H1 (cell line): ENCODE results near the gene CDC26. TPM values are rescaled to one million over a fixed set of nuclear protein-coding genes. Genes with fewer than 3 reads are reported as not detected.

ENCODE experiments used
- CHD7 ChIP-seq: fragments of 300-600 bp; sonication (generic); IDR thresholded peaks from 2 replicates; pipeline ENCODE4 v1.7.1; 2012; ENCODE audit warnings: low read length, moderate library complexity, mild to moderate bottlenecking, inconsistent platforms; ENCODE audit not compliant: insufficient replicate concordance
- POLR2AphosphoS5 ChIP-seq: IDR thresholded peaks from 2 replicates; pipeline ENCODE4 v1.6.1; 2011; ENCODE audit warnings: low read depth, low read length
- RAD21 ChIP-seq, 2 experiments: IDR thresholded peaks in 1 of 2; conservative IDR thresholded peaks in 1 of 2; 2 replicates each; pipeline ENCODE4 v1.6.1; 2011; ENCODE audit warnings: low read depth in 2 of 2, low read length in 2 of 2, improper control_type of control experiment in 1 of 2, inconsistent platforms in 1 of 2, mild to moderate bottlenecking in 1 of 2, moderate library complexity in 1 of 2
- RBBP5 ChIP-seq: IDR thresholded peaks from 2 replicates; pipeline ENCODE4 v1.7.1; 2012; ENCODE audit warnings: low read depth, mild to moderate bottlenecking, inconsistent platforms, low read length, moderate library complexity, borderline replicate concordance
- SIX5 ChIP-seq: IDR thresholded peaks from 2 replicates; pipeline ENCODE4 v1.6.1; 2011; ENCODE audit warnings: mild to moderate bottlenecking, low read depth, low read length
- TBP ChIP-seq: IDR thresholded peaks from 2 replicates; pipeline ENCODE4 v1.6.1; 2011; ENCODE audit warnings: low read depth, low read length, improper control_type of control experiment
- polyA plus RNA-seq, 7 experiments: library from polyadenylated mRNA; depleted of rRNA in 3 of 7; stranded (reverse) in 5 of 7; unstranded in 2 of 7; fragments of >200 nt in 5 of 7; fragments of 200-250 nt in 2 of 7; gene quantifications; 1 replicate in 5 of 7; 2 replicates in 1 of 7; 4 replicates in 1 of 7; pipeline versions ENCODE4 v1.2.1 to v1.2.3, GENCODE V29; 2011 to 2013; ENCODE audit warnings: missing spikeins in 2 of 7, mixed read lengths in 2 of 7
- total RNA-seq: library from RNA; stranded (reverse); fragmentation: NEBNext Ultra II Directional; extraction: Animal tissue kit (Norgen Biotek cat#: 25700); gene quantifications from 2 replicates; pipeline ENCODE4 v1.2.1, GENCODE V29; 2021

CDC26 gene
- total and polyA plus RNA-seq, 2 of the 8 experiments (the other 6 are each of a cell fraction or from before 2014, with no cell fraction given), result 31.5 to 41.9 TPM

- TF ChIP-seq RAD21 (IDR thresholded peaks at IDR 0.05 in 1 of 2, conservative IDR thresholded peaks at IDR 0.05 in 1 of 2; ENCODE audit: low read depth in 2 of 2, low read length in 2 of 2) (no peak), POLR2AphosphoS5 (no peak), CHD7 (no peak), RBBP5 (no peak), SIX5 (no peak), TBP (no peak)
Observed at GRCh38 chr9:113257863-113258262, 17.5 kb downstream of the CDC26 start (continued).
